Effector memory CD8-positive, alpha-beta T cell (primary cell): Measurements from ENCODE around the gene ZNF497.
A peak's percentile ranks its signal among the peaks of the same experiment; 100 is the strongest.
"Not testable (repeated sequence)": the region's sequence is repeated elsewhere in the genome, so short reads cannot be mapped to it uniquely, and the experiment has no call there.

Experiments
- ATAC-seq: fragments of 150-1000 bp; cut with Tn5 transposase; replicated peaks from 2 replicates; pipeline ENCODE4 v1.10.0; 2021; ENCODE audit warnings: mild to moderate bottlenecking, moderate library complexity
- DNase-seq, 3 experiments: peaks; one replicate each; pipeline ENCODE4 v3.0.0; 2021
- H3K27ac Mint-ChIP-seq, 2 donors: one replicate each; pipeline ENCODE4 v1.8.0; 2022; ENCODE audit warnings: mild to moderate bottlenecking in 2 of 2, mixed read lengths in 2 of 2, moderate library complexity in 2 of 2
- H3K27me3 Mint-ChIP-seq, 2 donors: one replicate each; pipeline ENCODE4 v1.8.0; 2022; ENCODE audit warnings: mixed read lengths in 2 of 2
- H3K36me3 Mint-ChIP-seq: one replicate; pipeline ENCODE4 v1.8.0; 2022; ENCODE audit warnings: mild to moderate bottlenecking, moderate library complexity, mixed read lengths; ENCODE audit not compliant: insufficient read depth
- H3K4me1 Mint-ChIP-seq, 2 donors: one replicate each; pipeline ENCODE4 v1.8.0; 2022; ENCODE audit warnings: low read depth in 2 of 2, mixed read lengths in 2 of 2
- H3K4me3 Mint-ChIP-seq, 2 donors: one replicate each; pipeline ENCODE4 v1.8.0; 2022; ENCODE audit warnings: mild to moderate bottlenecking in 2 of 2, mixed read lengths in 2 of 2, moderate library complexity in 2 of 2
- H3K9me3 Mint-ChIP-seq, 2 donors: one replicate each; pipeline ENCODE4 v1.8.0; 2022; ENCODE audit warnings: mixed read lengths in 2 of 2
- total RNA-seq, 9 experiments: gene quantifications; one replicate each; lab custom pipeline; 2026; lab: John Stamatoyannopoulos, UW

ZNF497 gene
- 0.33 to 2.4 (median 0.87) reads per million in 9 experiments for total RNA-seq

GRCh38 chr19:58362272-58362994 is at the start of gene ZNF497:
ZNF497 (minus strand) TSS chr19:58362751; CDS start chr19:58357635, 5,116 bp downstream.
- Mint-ChIP-seq H3K9me3 (no peaks in the 10 kb centered on the region), H3K27ac (peak within 1 kb of the TSS; percentile 92 to 93), H3K4me1 (peaks cover 7 to 14% of the 10 kb centered on the region in 2 donors), H3K36me3 (peaks cover 29% of the 10 kb centered on the region), H3K27me3 (no peaks in the 10 kb centered on the region), H3K4me3 (peak within 1 kb of the TSS; percentile 91 to 96)
- DNase-seq, result peak; percentile 94 to 96 (median 96)
- ATAC-seq, result peak; percentile 90

GRCh38 chr19:58409010-58409790 is 46.6 kb upstream of the ZNF497 start:
- H3K27ac Mint-ChIP-seq, result peak overlapping the region; percentile 93 to 97
- no peaks in the 10 kb centered on the region for H3K27me3 Mint-ChIP-seq
- peaks cover 8% of the 10 kb centered on the region for H3K36me3 Mint-ChIP-seq
- DNase-seq, result no peak
- ATAC-seq, result no peak
- peaks cover 27 to 33% of the 10 kb centered on the region in 2 donors for H3K4me1 Mint-ChIP-seq
- H3K9me3 Mint-ChIP-seq, result no peaks in the 10 kb centered on the region
- peak overlapping the region; percentile 93 to 98 for H3K4me3 Mint-ChIP-seq

GRCh38 chr19:58408152-58409009 is 45.8 kb upstream of the ZNF497 start, which contains the start of gene ZNF584:
ZNF584 (plus strand) TSS chr19:58408649; CDS start chr19:58409148, 499 bp downstream.
- H3K27ac Mint-ChIP-seq, result peak within 1 kb of the TSS; percentile 93 to 97
- H3K4me3 Mint-ChIP-seq, result peak within 1 kb of the TSS; percentile 93 to 98
- peaks cover 27 to 33% of the 10 kb centered on the region in 2 donors for H3K4me1 Mint-ChIP-seq
- peak; percentile 94 for ATAC-seq
- H3K36me3 Mint-ChIP-seq, result peaks cover 7% of the 10 kb centered on the region
- H3K27me3 Mint-ChIP-seq, result no peaks in the 10 kb centered on the region
- peak; percentile 88 to 90 (median 89) for DNase-seq
- no peaks in the 10 kb centered on the region for H3K9me3 Mint-ChIP-seq

GRCh38 chr19:58407658-58408151 is 45.2 kb upstream of the ZNF497 start:
- no peak for DNase-seq
- Mint-ChIP-seq H3K4me1 (peaks cover 27 to 33% of the 10 kb centered on the region in 2 donors), H3K27me3 (no peaks in the 10 kb centered on the region), H3K4me3 (peak overlapping the region; percentile 93 to 98), H3K27ac (peak overlapping the region; percentile 93 to 97), H3K9me3 (no peaks in the 10 kb centered on the region), H3K36me3 (peaks cover 7% of the 10 kb centered on the region)
- no peak for ATAC-seq

DNA sequence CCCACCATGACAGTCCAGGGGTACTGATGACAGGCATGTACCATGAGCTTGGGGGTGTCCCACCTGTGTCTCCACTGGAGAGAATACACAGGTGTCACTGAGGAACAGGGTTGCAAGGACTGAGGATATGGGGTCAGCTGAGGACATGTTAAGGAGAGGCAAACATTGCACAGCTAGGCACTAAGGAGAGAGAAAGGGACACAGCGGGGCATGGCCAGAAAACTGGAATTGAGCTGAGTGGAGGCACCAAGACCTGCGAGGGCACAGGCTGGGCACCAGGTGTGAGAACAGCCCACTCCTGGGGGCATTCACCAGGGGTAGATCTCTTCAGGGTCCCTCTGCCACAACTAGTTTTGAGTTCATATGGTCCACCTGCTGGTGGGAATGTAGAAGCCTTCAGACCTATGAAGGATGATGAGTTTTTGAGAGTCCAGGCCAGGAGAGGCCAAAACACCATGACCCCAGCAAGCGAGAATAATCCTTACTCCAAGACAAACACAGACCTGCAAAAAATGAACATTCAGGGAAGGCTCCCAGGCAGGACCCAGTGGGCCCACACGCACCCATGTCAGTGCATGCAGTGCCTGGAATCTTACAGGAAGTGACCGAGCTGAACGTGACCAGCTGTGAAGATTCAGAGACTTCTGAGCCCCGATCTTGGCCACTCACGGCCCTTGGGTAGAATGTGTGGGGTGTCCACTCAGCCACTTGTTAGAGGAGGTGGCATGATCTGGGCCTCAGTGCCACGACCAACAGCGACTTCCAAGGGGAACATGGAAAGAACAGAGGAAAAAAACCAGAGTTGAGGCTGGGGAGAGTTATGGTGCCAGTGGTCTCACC is 44.5 kb upstream of the ZNF497 start:
- ATAC-seq (no peak), DNase-seq (no peak)
- peaks cover 10% of the 10 kb centered on the region for H3K36me3 Mint-ChIP-seq
- H3K4me3 Mint-ChIP-seq, result peak overlapping the region; percentile 93 to 98
- H3K4me1 Mint-ChIP-seq, result peaks cover 27 to 33% of the 10 kb centered on the region in 2 donors
- H3K9me3 Mint-ChIP-seq, result no peaks in the 10 kb centered on the region
- no peaks in the 10 kb centered on the region for H3K27me3 Mint-ChIP-seq
- H3K27ac Mint-ChIP-seq, result peak overlapping the region in 1 of 2 donors; percentile 93

- not testable (repeated sequence) for H3K27ac Mint-ChIP-seq, H3K27me3 Mint-ChIP-seq, H3K4me3 Mint-ChIP-seq, DNase-seq, H3K9me3 Mint-ChIP-seq, ATAC-seq
- peaks cover 27 to 30% of the 10 kb centered on the region in 2 donors for H3K4me1 Mint-ChIP-seq
- H3K36me3 Mint-ChIP-seq, result peaks cover 20% of the 10 kb centered on the region
These were observed 41.4 kb upstream of the ZNF497 start for GRCh38 chr19:58403920-58404478.

- H3K27ac Mint-ChIP-seq, result peak overlapping the region; percentile 89 to 96
- H3K4me3 Mint-ChIP-seq, result peak overlapping the region; percentile 82 to 84
- H3K36me3 Mint-ChIP-seq, result peaks cover 23% of the 10 kb centered on the region
- ATAC-seq, result no peak
- no peak for DNase-seq
- peaks cover 12 to 13% of the 10 kb centered on the region in 2 donors for H3K4me1 Mint-ChIP-seq
- no peaks in the 10 kb centered on the region for H3K9me3 Mint-ChIP-seq
- H3K27me3 Mint-ChIP-seq, result peaks cover 0 to 15% of the 10 kb centered on the region in 2 donors
These were observed 39.4 kb upstream of the ZNF497 start for GRCh38 chr19:58401840-58402421.

DNA sequence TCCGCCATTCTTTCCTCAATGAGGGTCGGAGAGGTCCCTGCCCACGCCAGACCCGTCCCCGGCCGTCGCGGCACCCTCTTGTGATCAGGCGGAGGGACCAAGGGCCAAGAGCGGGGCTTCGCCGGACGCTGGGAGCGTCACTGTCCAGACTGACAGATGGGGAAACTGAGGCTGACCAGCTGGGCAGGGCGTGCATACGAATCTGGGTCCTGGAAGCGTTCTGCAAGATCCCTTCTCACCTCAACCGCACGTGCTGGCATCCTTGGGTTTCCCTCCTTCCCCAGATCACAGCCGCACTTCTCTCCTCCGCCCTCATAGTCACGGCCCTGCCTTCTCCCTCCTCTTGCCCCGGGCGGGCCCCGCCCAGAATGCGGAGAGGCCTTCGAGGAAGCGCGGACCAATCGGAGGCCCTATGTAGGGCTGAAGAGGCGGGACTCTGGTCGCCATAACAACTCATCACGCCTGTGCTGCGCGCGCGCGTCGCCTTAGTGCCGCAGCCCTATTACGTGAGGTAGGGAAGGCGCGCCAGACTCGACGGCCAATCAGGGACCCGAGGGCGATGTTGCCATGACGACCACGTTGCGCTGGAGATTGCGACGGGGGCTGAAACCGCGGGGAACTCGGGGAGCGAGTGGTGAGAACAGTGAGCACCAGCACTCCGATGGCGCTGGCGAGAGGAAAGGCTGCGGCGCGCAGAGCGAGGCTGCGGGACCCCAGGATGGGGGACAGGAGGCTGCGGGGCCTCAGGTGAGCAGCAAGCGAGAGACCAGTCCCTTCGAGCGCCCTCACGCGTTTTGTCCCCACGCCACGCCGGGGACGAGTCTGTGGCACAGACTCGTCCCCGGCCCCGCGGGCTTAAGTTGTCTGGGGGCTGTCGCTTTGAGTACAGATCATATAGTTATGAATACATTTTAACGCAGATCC is 38.6 kb upstream of the ZNF497 start:
- Mint-ChIP-seq H3K4me3 (peak overlapping the region; percentile 82 to 84), H3K27me3 (peaks cover 0 to 15% of the 10 kb centered on the region in 2 donors)
- peak; percentile 93 for ATAC-seq

DNA sequence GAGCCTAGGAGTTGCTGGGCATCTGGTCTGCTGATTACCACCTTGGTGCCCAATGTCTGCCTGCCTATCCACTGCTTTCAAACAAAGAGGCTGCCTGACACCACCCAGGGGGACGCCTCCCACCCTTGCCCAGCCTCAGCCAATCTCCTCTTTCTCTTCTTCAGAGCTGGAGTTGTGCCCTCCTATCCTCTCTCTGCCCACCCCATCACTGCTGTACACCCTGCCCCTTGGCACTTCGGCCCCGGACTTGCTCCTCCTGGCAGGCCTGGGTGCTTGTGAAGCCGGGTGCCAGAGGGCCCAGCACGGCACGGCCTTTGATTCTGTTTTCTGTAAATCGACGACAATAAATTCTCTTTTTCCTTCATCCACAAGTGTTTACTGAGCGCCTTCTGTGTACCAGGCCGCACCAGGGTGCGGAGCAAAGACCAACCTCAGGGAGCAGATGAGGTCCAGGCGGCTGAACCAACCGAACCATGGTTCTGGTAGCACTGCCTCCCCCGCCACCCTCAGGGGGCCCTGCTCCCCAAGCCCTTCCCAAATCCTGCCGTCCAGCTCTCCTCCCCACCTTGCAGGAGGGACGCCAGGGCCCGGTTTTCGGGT is 37.9 kb upstream of the ZNF497 start:
- ATAC-seq, result no peak
- no peaks in the 10 kb centered on the region for H3K9me3 Mint-ChIP-seq

More for the DNA sequence above, 38.6 kb upstream of the ZNF497 start:
- Mint-ChIP-seq H3K4me1 (peaks cover 9% of the 10 kb centered on the region in 2 donors), H3K9me3 (no peaks in the 10 kb centered on the region), H3K36me3 (peaks cover 23% of the 10 kb centered on the region), H3K27ac (peak overlapping the region; percentile 89 to 96)
- peak; percentile 97 to 100 (median 99) for DNase-seq

DNA sequence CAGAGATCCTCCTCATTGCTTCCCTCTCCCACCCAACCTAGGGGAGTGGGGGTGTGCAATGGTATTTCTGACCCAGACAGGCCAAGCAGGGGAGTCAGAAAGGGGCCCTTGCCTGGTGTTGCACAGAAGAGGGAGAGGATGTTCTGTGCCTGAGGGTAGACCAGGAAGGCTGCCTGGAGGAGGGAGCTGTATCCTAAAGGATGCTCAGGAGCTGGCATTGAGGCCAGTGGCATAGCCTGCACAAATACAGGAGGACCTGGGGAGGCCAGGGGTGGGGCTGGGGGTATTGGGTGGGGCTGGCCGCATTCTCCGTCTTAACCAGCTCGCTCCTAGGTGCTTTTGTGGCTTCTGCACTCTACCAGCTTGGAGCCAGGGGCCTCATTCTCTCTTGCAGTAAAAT is 37.4 kb upstream of the ZNF497 start:
- Mint-ChIP-seq H3K4me1 (peaks cover 9% of the 10 kb centered on the region in 2 donors), H3K27ac (no peak overlapping the region), H3K4me3 (peak overlapping the region in 1 of 2 donors; percentile 84), H3K36me3 (peaks cover 36% of the 10 kb centered on the region), H3K27me3 (peaks cover 0 to 20% of the 10 kb centered on the region in 2 donors), H3K9me3 (no peaks in the 10 kb centered on the region)
- ATAC-seq, result no peak
- DNase-seq, result no peak

More for the DNA sequence above, 37.9 kb upstream of the ZNF497 start:
- DNase-seq, result no peak
- Mint-ChIP-seq H3K4me1 (peaks cover 9% of the 10 kb centered on the region in 2 donors), H3K27ac (peak overlapping the region; percentile 89 to 96), H3K4me3 (peak overlapping the region; percentile 82 to 84), H3K27me3 (peaks cover 0 to 20% of the 10 kb centered on the region in 2 donors), H3K36me3 (peaks cover 31% of the 10 kb centered on the region)
